GM18508 (cell line): ENCODE measurements around the gene EOLA1.
"Not testable (repeated sequence)": the region's sequence is repeated elsewhere in the genome, so short reads cannot be mapped to it uniquely, and the experiment has no call there.

ENCODE experiments used
- ATAC-seq: cut with Tn5 transposase; IDR thresholded peaks from one replicate; pipeline ENCODE4 v1.9.1; 2021; ENCODE audit warnings: moderate number of reproducible peaks; ENCODE audit not compliant: insufficient read depth, unreplicated experiment

EOLA1 gene

GRCh38 chrX:149539283-149540130, 1.3 kb upstream of the EOLA1 start:
- ATAC-seq, result no peak

- ATAC-seq, result no peak
Observed at GRCh38 chrX:149540131-149540620, 636 bp upstream of the EOLA1 start.

GRCh38 chrX:149541521-149542047, 772 bp downstream of the EOLA1 start:
- no peak for ATAC-seq

- not testable (repeated sequence) for ATAC-seq
Observed at GRCh38 chrX:149545545-149546543, 5.0 kb downstream of the EOLA1 start.

- not testable (repeated sequence) for ATAC-seq
Observed at GRCh38 chrX:149546962-149547361, 6.2 kb downstream of the EOLA1 start.

- not testable (repeated sequence) for ATAC-seq
Observed at GRCh38 chrX:149547782-149548181, 7.0 kb downstream of the EOLA1 start.

GRCh38 chrX:149549701-149550100, 8.9 kb downstream of the EOLA1 start, which contains the start of gene HSFX3:
Gene HSFX3 (minus strand): TSS chrX:149549924. CDS start chrX:149549852, 72 bp downstream.
- not testable (repeated sequence) for ATAC-seq

GRCh38 chrX:149550454-149550853, 9.6 kb downstream of the EOLA1 start:
- ATAC-seq, result not testable (repeated sequence)

GRCh38 chrX:149551245-149551938, 10.6 kb downstream of the EOLA1 start:
- not testable (repeated sequence) for ATAC-seq

GRCh38 chrX:149551939-149552248, 11.1 kb downstream of the EOLA1 start:
- not testable (repeated sequence) for ATAC-seq

GRCh38 chrX:149555251-149555650, 14.4 kb downstream of the EOLA1 start:
- ATAC-seq, result not testable (repeated sequence)

GRCh38 chrX:149563359-149563758, 22.5 kb downstream of the EOLA1 start:
- ATAC-seq, result no peak

GRCh38 chrX:149567621-149568417, 27.0 kb downstream of the EOLA1 start:
- ATAC-seq, result no peak

GRCh38 chrX:149568701-149569296, 28.0 kb downstream of the EOLA1 start:
- no peak for ATAC-seq

- no peak for ATAC-seq
Observed at GRCh38 chrX:149569770-149570169, 29.0 kb downstream of the EOLA1 start.

- ATAC-seq, result no peak
Observed at GRCh38 chrX:149570668-149571067, 29.9 kb downstream of the EOLA1 start.

GRCh38 chrX:149571770-149572169, 31.0 kb downstream of the EOLA1 start:
- no peak for ATAC-seq

GRCh38 chrX:149572743-149573142, 31.9 kb downstream of the EOLA1 start:
- no peak for ATAC-seq

GRCh38 chrX:149573456-149573855, 32.6 kb downstream of the EOLA1 start:
- ATAC-seq, result peak; percentile 100
